ENCODE measurements around the gene TMEM17.

The TMEM17 gene

DNA sequence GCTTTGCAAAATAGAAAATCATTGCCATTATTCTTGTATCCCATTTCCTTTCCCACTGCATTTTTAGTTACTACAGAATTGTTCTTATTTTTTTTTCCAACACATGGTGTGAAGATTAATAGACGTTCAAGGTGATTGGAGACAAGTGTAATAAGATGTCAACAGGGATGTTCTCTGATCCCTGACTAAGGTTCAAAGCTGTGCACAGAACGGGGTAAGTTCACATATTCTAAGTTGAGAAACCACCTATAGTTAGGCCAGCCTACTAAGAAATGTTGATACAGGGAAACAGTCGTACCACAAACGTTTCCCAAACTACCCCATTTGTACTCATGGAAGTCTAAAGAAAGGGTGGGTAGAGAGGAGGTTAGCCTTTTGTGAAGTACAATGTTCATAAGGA lies 6.4 kb upstream of the TMEM17 start:
- no peak for DNase-seq (ENCODE audit: low read depth, low spot score)
- H3K27ac ChIP-seq, result no peak overlapping the region

DNA sequence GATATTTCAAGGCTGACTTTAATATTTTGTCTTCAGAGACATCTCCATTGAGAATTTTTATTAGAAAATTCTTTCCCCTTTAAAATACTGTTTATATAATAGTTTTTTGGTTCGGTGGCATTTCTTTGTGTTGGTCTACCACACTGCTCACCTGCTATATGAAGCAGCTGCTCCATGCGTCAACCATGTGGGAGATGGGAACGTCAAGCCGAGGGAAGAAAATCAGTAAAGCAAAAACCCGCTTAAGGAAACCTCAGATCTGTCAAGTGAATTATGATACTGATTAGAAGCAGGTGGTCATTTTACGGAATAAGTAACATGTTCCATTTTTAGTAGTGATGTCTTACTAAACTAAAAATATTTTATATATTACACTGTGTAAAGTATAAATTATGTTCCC lies 5.6 kb upstream of the TMEM17 start:
- no peak overlapping the region for H3K27ac ChIP-seq
- no peak for DNase-seq (ENCODE audit: low read depth, low spot score)

- H3K27ac ChIP-seq, result peak overlapping the region; percentile 87
- no peak for DNase-seq (ENCODE audit: low read depth, low spot score)
These were observed 391 bp upstream of the TMEM17 start for GRCh38 chr2:62506421-62506750.

DNA sequence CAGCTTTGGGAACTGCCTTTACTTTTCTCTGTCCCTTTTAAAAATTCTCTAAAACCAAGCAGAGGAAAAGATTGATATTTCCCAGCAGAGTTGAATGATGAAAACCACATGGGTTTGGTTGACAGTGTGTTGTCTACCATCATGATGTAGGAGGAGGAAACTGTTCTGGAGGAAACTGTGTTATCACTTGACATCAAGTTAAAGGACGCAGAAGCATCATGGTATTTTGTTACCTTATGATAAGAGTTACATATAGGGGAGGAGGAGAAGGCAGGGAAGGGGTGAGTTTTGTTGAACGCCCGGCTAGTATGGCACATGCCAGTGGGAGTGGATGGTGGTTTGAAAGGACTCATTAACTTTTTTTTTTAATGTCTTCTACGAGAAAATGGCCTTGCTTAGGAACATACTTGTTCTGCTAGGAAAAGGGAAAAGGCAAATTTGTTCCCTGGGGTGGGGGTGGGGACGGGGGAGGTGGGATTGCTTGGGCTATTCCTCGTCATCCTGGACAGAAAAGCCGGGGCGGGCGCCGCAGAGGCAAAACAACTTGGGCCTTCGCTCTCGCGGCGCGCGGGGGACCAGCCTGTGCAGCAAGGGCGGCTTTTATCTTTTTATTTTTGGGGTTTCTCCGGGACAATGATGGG lies 766 bp downstream of the TMEM17 start:
- H3K27ac ChIP-seq, result peak overlapping the region; percentile 87

GRCh38 chr2:62504657-62505056 lies 1.3 kb downstream of the TMEM17 start:
- DNase-seq (ENCODE audit: low read depth, low spot score), result no peak
- H3K27ac ChIP-seq, result peak overlapping the region; percentile 87

More for the DNA sequence above, 766 bp downstream of the TMEM17 start:
- DNase-seq (ENCODE audit: low read depth, low spot score), result no peak

DNA sequence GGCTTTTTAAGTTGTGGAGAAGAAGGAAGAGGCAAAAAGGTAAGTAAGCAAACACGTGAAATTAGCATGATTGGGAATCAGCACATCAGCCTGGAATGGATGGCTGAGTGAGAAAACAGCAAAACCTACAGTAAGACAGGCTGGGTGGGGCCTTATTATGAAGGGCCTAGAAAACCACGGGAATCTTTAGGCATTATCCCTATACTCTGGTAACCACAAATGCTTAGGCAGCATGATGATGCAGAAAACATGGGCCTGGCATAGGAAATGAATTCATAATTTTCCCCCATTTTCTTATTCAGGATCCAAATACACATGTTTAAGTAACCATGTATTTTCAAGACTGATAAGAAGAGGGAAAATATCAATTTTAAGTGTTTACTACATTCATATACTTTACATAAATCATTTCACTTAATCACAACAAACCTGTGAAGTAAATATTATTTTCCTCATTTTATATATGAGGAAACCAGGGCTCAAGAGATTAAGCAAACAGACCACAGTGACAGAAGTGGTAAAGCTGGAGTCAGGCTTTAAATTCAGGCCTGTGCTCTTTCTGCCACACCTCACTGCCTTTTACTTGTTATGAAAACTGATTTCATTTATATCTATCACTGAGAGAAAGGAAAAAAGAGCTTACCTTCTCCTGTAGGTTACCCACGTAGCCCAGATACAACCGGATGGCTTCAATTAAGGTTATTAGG lies 4.0 kb downstream of the TMEM17 start:
- no peak for DNase-seq (ENCODE audit: low read depth, low spot score)
- H3K27ac ChIP-seq, result peak overlapping the region; percentile 92

- H3K27ac ChIP-seq, result peak overlapping the region; percentile 92
- no peak for DNase-seq (ENCODE audit: low read depth, low spot score)
These were observed 4.9 kb downstream of the TMEM17 start for GRCh38 chr2:62501069-62501468.

DNA sequence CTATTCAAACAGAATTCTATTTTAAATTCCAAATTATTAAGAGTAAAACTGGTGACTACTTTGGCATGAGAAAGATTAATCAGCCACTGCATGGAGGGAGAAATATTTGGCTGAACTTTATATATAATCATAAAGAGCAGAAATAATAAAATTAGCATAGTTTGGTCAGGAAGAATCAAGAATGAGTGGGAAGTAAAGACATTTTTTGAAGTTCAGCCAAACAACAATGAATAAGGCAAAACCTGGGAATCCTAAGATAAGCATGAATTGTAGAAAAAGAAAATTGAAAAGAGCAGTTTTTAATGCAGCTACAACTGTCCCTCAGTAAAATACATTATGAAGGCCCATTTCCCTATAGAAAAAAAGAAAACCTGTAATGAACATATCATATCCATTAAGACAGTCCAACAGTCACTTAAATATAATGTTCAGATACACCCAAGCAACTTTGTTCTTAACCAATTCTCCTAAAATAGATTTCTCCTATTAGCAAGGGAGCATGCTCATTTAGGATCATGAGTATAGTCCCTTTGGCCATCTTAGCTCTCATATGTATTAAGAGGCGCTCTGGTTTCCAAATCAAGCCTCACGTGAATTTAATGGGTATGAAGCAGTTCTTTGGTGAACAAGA lies 6.5 kb downstream of the TMEM17 start:
- DNase-seq (ENCODE audit: low read depth, low spot score), result no peak
- no peak overlapping the region for H3K27ac ChIP-seq

DNA sequence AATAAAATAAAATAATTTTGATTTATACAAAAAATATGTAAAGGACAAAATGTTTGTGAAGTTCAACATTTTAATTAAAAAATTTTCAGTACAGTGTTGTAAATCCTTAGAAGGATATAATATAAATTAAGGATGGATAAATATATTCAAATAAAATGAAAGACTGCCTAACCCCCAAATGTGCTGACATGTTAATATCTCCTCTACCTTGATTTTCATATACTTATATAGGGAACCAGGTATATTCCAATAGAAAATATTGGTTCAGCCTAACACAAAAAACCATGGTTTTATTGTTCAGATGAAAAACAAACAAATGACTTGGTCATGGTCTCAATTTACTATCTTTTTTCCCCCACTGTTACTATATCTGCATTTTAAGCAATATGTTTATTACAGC lies 7.3 kb downstream of the TMEM17 start:
- H3K27ac ChIP-seq, result no peak overlapping the region
- DNase-seq (ENCODE audit: low read depth, low spot score), result no peak

GRCh38 chr2:62495761-62496160 lies 10.2 kb downstream of the TMEM17 start:
- H3K27ac ChIP-seq, result no peak overlapping the region
- no peak for DNase-seq (ENCODE audit: low read depth, low spot score)

DNA sequence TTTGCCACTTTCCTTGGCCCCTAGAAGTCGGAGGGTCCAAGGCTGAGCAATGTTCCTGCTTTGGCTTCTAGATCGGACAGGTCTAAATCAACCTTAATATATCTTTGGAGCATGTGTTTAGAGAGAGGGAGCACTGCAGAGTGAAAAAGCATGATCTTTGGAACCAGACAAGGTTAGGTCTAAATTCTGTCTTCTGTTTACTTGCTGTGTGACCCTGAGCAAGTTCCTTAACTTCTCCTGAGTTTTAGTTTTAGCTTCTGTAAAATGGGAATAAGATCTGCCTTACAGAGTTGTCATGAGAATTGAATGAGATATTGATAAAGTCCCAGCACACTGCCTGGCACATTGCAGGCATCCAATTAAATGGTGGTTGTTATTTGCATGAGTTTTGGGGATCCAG lies 13.9 kb downstream of the TMEM17 start:
- no peak for DNase-seq (ENCODE audit: low read depth, low spot score)
- no peak overlapping the region for H3K27ac ChIP-seq

- DNase-seq (ENCODE audit: low read depth, low spot score), result no peak
- no peak overlapping the region for H3K27ac ChIP-seq
These were observed 16.3 kb downstream of the TMEM17 start for GRCh38 chr2:62489702-62490101.

- H3K27ac ChIP-seq, result peak overlapping the region; percentile 3
- no peak for DNase-seq (ENCODE audit: low read depth, low spot score)
These were observed 16.8 kb downstream of the TMEM17 start for GRCh38 chr2:62489162-62489561.

GRCh38 chr2:62486439-62486765 lies 19.6 kb downstream of the TMEM17 start:
- H3K27ac ChIP-seq, result peak overlapping the region; percentile 21
- DNase-seq (ENCODE audit: low read depth, low spot score), result no peak

DNA sequence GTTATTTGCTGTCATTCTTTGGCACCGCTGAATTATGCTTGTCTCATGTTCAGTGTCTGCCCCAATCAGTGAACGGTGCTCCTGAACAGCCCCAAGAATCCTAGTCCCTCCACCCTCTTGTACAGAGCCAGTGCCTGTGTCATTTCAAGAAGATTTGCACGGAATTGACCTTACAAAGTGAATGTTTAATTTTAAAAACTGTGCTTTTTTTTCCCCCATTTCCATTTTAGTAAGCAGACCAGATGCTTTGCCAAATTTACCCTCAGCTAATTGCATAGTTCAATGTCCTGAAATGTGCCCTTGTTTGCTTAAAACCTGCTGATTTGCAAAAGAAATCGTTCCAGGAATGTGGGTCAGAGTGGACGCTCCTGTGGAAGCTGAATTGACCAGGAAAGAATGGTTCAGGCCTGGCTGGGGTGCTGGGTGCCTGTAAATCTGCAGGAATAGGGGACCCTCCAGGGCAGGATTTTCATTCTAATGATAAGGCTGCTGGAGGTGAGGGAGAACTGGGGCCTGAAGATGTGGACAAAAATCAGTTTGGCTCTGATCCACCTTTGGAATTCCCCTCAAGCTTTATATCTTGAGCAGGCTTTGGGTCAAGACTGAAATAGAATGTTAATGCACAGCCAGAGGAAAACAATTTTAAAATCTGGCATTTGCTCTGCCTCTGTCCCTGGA lies 20.1 kb downstream of the TMEM17 start:
- H3K27ac ChIP-seq, result peak overlapping the region; percentile 21
- no peak for DNase-seq (ENCODE audit: low read depth, low spot score)

DNA sequence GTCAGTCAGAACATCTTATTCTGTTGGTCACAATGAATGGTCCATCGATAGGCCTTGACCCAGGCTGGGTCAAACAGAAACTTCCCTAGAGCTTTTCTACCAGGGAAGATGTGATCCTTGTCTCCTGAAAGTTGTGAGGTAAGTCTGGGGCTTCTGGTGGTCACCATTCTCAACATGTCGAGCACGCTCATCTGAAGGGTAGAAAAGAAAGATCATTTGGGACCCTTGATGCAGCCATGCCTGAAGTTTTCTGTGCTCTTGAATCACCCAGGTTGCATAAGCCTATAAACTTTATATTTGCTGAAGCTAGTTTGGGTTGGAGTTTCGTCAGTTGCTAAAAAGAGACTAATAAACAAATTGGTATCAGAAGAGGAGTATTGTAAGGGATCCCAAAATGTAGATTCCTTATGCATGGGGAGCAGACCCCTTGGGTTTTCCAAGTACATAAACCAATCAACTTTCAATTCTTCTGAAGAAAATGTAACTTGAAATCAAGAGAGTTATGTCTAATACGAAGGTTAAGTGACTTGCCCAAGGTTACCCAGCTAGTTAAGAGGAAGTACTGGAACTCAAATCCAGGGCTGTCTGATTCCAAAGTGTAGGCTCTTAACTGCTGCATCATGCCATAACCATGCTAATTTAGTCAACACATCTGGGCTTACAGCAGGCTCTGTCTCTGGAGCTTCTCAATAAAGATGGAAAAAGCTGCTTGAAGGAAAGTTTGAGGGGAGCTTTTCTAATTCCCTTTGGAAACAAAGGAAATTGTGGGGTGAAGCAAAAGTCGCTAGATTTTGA lies 23.2 kb downstream of the TMEM17 start:
- no peak for DNase-seq (ENCODE audit: low read depth, low spot score)
- H3K27ac ChIP-seq, result no peak overlapping the region

DNA sequence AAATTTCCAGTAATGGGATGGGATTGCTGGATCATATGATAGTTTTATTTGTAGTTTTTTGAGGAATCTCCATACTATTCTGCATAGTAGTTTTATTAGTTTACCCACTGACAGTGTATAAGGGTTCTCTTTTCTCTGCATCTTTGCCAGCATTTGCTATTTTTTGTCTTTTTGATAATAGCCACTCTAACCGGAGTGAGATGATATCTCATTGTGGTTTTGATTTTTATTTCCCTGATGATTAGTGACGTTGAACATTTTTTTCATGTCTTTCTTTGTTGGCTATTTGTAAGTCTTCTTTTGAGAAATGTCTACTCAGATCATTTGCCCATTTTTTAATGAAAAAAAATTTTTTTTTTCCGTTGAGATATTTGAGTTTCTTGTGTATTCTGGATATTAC lies 26.1 kb downstream of the TMEM17 start:
- DNase-seq (ENCODE audit: low read depth, low spot score), result no peak
- H3K27ac ChIP-seq, result no peak overlapping the region

GRCh38 chr2:62478093-62478580 lies 27.9 kb downstream of the TMEM17 start:
- no peak for DNase-seq (ENCODE audit: low read depth, low spot score)
- peak overlapping the region; percentile 81 for H3K27ac ChIP-seq

GRCh38 chr2:62477573-62477972 lies 28.4 kb downstream of the TMEM17 start:
- H3K27ac ChIP-seq, result peak overlapping the region; percentile 81
- no peak for DNase-seq (ENCODE audit: low read depth, low spot score)
